K562 (cell line): Measurements from ENCODE around the gene SDF4. TPM values are rescaled to one million over a fixed set of nuclear protein-coding genes. Genes with fewer than 3 reads are reported as not detected.

Experiments
- ATAC-seq: fragments of 200-7000 bp; cut with Tn5 transposase; 3 replicates; pipeline ENCODE4 v1.9.1; 2020; ENCODE audit warnings: moderate library complexity
- BruUV-seq: library from RNA; stranded (reverse); fragments of 400-500 nt; replicated peaks from 2 replicates; lab custom pipeline; 2021; lab: Mats Ljungman, UMichigan
- CTCF ChIA-PET: fragments of 300-600 bp; formaldehyde crosslinking; extraction: SDS; loops from one replicate; lab custom pipeline; 2021; ENCODE audit warnings: low intra/inter-chr PET ratio; lab: Yijun Ruan, JAX
- POLR2A ChIA-PET: fragments of 300-600, 350-650 bp; sonication (Branson Sonifier 250); formaldehyde crosslinking; extraction: SDS; loops from one replicate; lab custom pipeline; 2021; ENCODE audit warnings: antibody characterized with exemption, inconsistent platforms; lab: Yijun Ruan, JAX
- DNase-seq, 4 experiments: peaks; one replicate each; pipeline versions ENCODE4 v3.0.0 to v3.0.0-alpha.2; 2011 to 2018; ENCODE audit warnings: low spot score in 3 of 4, mixed read lengths in 3 of 4; ENCODE audit errors: extremely low read depth in 1 of 4
- FAIRE-seq: peaks from 2 replicates; lab custom pipeline; 2011; peaks lifted over from hg19 to GRCh38; lab: Jason Lieb, UNC
- H2AFZ ChIP-seq: 2 replicates; pipeline ENCODE4 v1.6.0; 2011; ENCODE audit warnings: low read depth, low read length, control low read depth, inconsistent platforms
- H3K27ac ChIP-seq: fragments of 200-600 bp; 3 replicates; pipeline ENCODE4 v1.8.0; 2011; ENCODE audit warnings: low read depth, mild to moderate bottlenecking, control low read depth, inconsistent platforms, low read length, moderate library complexity, mixed read lengths; ENCODE audit errors: extremely low read depth
- H3K27me3 ChIP-seq, 2 experiments: fragments of 300-600 bp in 1 of 2; 2 replicates in 1 of 2; 3 replicates in 1 of 2; pipeline versions ENCODE4 v1.6.0 to v1.8.0; 2011; ENCODE audit warnings: inconsistent platforms in 2 of 2, low read length in 2 of 2, mild to moderate bottlenecking in 1 of 2, mixed read lengths in 1 of 2, moderate library complexity in 1 of 2; ENCODE audit not compliant: control insufficient read depth in 2 of 2, insufficient read depth in 2 of 2
- H3K36me3 ChIP-seq: fragments of 300-600 bp; 3 replicates; pipeline ENCODE4 v1.8.0; 2011; ENCODE audit warnings: mild to moderate bottlenecking, low read length, inconsistent platforms; ENCODE audit not compliant: control insufficient read depth, insufficient read depth
- H3K4me1 ChIP-seq, 2 experiments: fragments of 200-600 bp in 1 of 2; replicated peaks in 1 of 2; 2 replicates in 1 of 2; 3 replicates in 1 of 2; pipeline versions ENCODE4 v1.5.1 to v1.8.0; 2011; ENCODE audit warnings: inconsistent platforms in 2 of 2, low read length in 2 of 2, mild to moderate bottlenecking in 1 of 2, mixed read lengths in 1 of 2, moderate library complexity in 1 of 2; ENCODE audit not compliant: control insufficient read depth in 2 of 2, insufficient read depth in 2 of 2
- H3K4me2 ChIP-seq: 2 replicates; pipeline ENCODE4 v1.6.1; 2011; ENCODE audit warnings: low read length, control low read depth, inconsistent platforms, mixed read lengths; ENCODE audit not compliant: insufficient read depth
- H3K4me3 ChIP-seq: fragments of 200-600 bp; sonication (generic), shearing (Covaris generic); 2 replicates; pipeline ENCODE4 v1.5.1; 2016; ENCODE audit warnings: control low read depth, inconsistent platforms
- H3K79me2 ChIP-seq: fragments of 200-600 bp; 3 replicates; pipeline ENCODE4 v1.8.0; 2011; ENCODE audit warnings: low read length, inconsistent platforms; ENCODE audit not compliant: control insufficient read depth, insufficient read depth
- H3K9ac ChIP-seq, 2 experiments: 2 replicates each; pipeline versions ENCODE4 v1.6.0 to v1.6.1; 2011; ENCODE audit warnings: low read depth in 2 of 2, low read length in 2 of 2, control low read depth in 1 of 2, inconsistent platforms in 1 of 2, mild to moderate bottlenecking in 1 of 2, mixed read lengths in 1 of 2; ENCODE audit not compliant: insufficient read depth in 1 of 2
- H3K9me1 ChIP-seq: one replicate; pipeline ENCODE4 v1.6.0; 2011; ENCODE audit warnings: inconsistent platforms, mild to moderate bottlenecking, low read length, moderate library complexity; ENCODE audit not compliant: control insufficient read depth, insufficient read depth
- H3K9me3 ChIP-seq: replicated peaks from 2 replicates; pipeline ENCODE4 v1.5.1; 2011; ENCODE audit warnings: low read depth, low read length, inconsistent platforms; ENCODE audit not compliant: control insufficient read depth, insufficient read depth
- H4K20me1 ChIP-seq: replicated peaks from 2 replicates; pipeline ENCODE4 v1.6.1; 2011; ENCODE audit warnings: low read length, inconsistent platforms, mixed read lengths; ENCODE audit not compliant: control insufficient read depth, insufficient read depth
- BCOR ChIP-seq: fragments of 450-650 bp; IDR thresholded peaks from 2 replicates; pipeline ENCODE4 v1.6.1; 2016
- BRD9 ChIP-seq: fragments of 450-650 bp; IDR thresholded peaks from 2 replicates; pipeline ENCODE4 v1.6.1; 2018; ENCODE audit warnings: low read depth; ENCODE audit not compliant: partially characterized antibody
- CBX1 ChIP-seq: sonication (generic); IDR thresholded peaks from 2 replicates; pipeline ENCODE4 v1.6.1; 2016; ENCODE audit warnings: antibody characterized with exemption, low read depth, mild to moderate bottlenecking
- CUX1 ChIP-seq: fragments of 200-800 bp; sonication (Bioruptor generic); IDR thresholded peaks from 2 replicates; pipeline ENCODE4 v1.6.1; 2016; ENCODE audit warnings: missing genetic modification characterization, missing compliant biosample characterization
- HNRNPL ChIP-seq: fragments of 200-400 bp; formaldehyde crosslinking; IDR thresholded peaks from 2 replicates; pipeline ENCODE4 v1.6.1; 2017; ENCODE audit warnings: low read depth, mild to moderate bottlenecking, low read length
- KDM1A ChIP-seq, 2 experiments: fragments of 450-650 bp; IDR thresholded peaks; 2 replicates each; pipeline ENCODE4 v1.6.1; 2016; ENCODE audit warnings: mild to moderate bottlenecking in 2 of 2
- NR2C1 ChIP-seq, 2 experiments: fragments of 450-650 bp; IDR thresholded peaks; 2 replicates each; pipeline ENCODE4 v1.6.1; 2017; ENCODE audit warnings: mild to moderate bottlenecking in 2 of 2, antibody characterized with exemption in 1 of 2, inconsistent platforms in 1 of 2, missing compliant biosample characterization in 1 of 2, missing genetic modification characterization in 1 of 2
- PTBP1 ChIP-seq: fragments of 200-400 bp; formaldehyde crosslinking; IDR thresholded peaks from 2 replicates; pipeline ENCODE4 v1.6.1; 2017; ENCODE audit warnings: low read depth, low read length
- SMARCA5 ChIP-seq: fragments of 450-650 bp; IDR thresholded peaks from 2 replicates; pipeline ENCODE4 v1.6.1; 2016
- TARDBP ChIP-seq: fragments of 450-650 bp; IDR thresholded peaks from 2 replicates; pipeline ENCODE4 v1.6.1; 2016
- ZBTB1 ChIP-seq: sonication (generic); formaldehyde crosslinking; IDR thresholded peaks from 2 replicates; pipeline ENCODE4 v1.8.1; 2023; ENCODE audit warnings: missing genetic modification reagents, low read depth, mild to moderate bottlenecking, borderline replicate concordance
- ZBTB7A ChIP-seq: IDR thresholded peaks from 2 replicates; pipeline ENCODE4 v1.6.1; 2011; ENCODE audit warnings: low read depth, mild to moderate bottlenecking, low read length, moderate library complexity, borderline replicate concordance; ENCODE audit not compliant: control insufficient read depth
- ZFP36 ChIP-seq: fragments of 150-350 bp; IDR thresholded peaks from 2 replicates; pipeline ENCODE4 v1.6.1; 2018; ENCODE audit warnings: low read length, low read depth; ENCODE audit not compliant: partially characterized antibody
- ZNF143 ChIP-seq: sonication (generic); formaldehyde crosslinking; IDR thresholded peaks from 2 replicates; pipeline ENCODE4 v1.9.0; 2022; ENCODE audit warnings: mild to moderate bottlenecking, missing genetic modification reagents
- ZNF263 ChIP-seq: sonication (generic); formaldehyde crosslinking; IDR thresholded peaks from 2 replicates; pipeline ENCODE4 v1.8.0; 2022; ENCODE audit warnings: mild to moderate bottlenecking, missing genetic modification reagents, borderline replicate concordance
- ZNF436 ChIP-seq: fragments of 250-450, 450-650 bp; sonication (Bioruptor Pico); formaldehyde crosslinking; IDR thresholded peaks from 2 replicates; pipeline ENCODE4 v1.7.0; 2020; ENCODE audit warnings: mild to moderate bottlenecking
- WGBS: fragments of 100-300 bp; shearing (Covaris generic); methylation state at CpG from one replicate; pipeline ENCODE4 v1.1.6; 2016; ENCODE audit warnings: low coverage, mixed read lengths; ENCODE audit not compliant: insufficient coverage; ENCODE audit errors: missing lambda C conversion rate; 5-methylcytosine and 5-hydroxymethylcytosine counted together
- in situ Hi-C: fragments of 300-500 bp; cut with MboI; formaldehyde crosslinking; loops from 4 replicates; pipeline ENCODE4 v1.15.0; 2018; ENCODE audit warnings: inconsistent platforms, mixed read lengths
- intact Hi-C: fragments of 100-400 bp; cut with micrococcal nuclease; formaldehyde crosslinking; loops from 2 replicates; pipeline ENCODE4 v1.14.2; 2022
- polyA plus RNA-seq, 8 experiments: library from polyadenylated mRNA; depleted of rRNA in 4 of 8; stranded (reverse) in 5 of 8; unstranded in 3 of 8; fragments of >200 nt; fragmentation: Nextera tagmentation in 2 of 8; fragmentation: Illumina TruSeq in 1 of 8; extraction: Ambion mirVana in 2 of 8; extraction: Trizol in 1 of 8; gene quantifications; 2 replicates each; pipeline versions ENCODE4 v1.2.1 to v1.2.3, GENCODE V29; 2011 to 2014; ENCODE audit warnings: inconsistent platforms in 1 of 8, missing spikeins in 1 of 8
- total RNA-seq, 7 experiments: library from RNA; depleted of rRNA in 6 of 7; stranded (reverse); fragments of >200 nt in 6 of 7; fragmentation: Illumina TruSeq in 2 of 7; extraction: Trizol in 2 of 7; gene quantifications; 2 replicates each; pipeline versions ENCODE4 v1.2.1 to v1.2.3, GENCODE V29; 2011 to 2021; ENCODE audit warnings: low replicate concordance in 1 of 7
- TF ChIP-seq, protein P1 (sequence below), 2 experiments: IDR thresholded peaks; 2 replicates each; pipeline ENCODE4 v1.6.1; 2011; ENCODE audit warnings: borderline replicate concordance in 1 of 2, control low read depth in 1 of 2, low read depth in 1 of 2, low read length in 1 of 2, mild to moderate bottlenecking in 1 of 2, mixed read lengths in 1 of 2, moderate library complexity in 1 of 2; ENCODE audit not compliant: insufficient read depth in 1 of 2, insufficient read length in 1 of 2, poor library complexity in 1 of 2, severe bottlenecking in 1 of 2; ENCODE audit errors: extremely low read depth in 1 of 2

The SDF4 gene
- total and polyA plus RNA-seq, 9 of the 15 experiments (the other 6 are each of a cell fraction or from before 2014, with no cell fraction given), result 0.35 to 160 (median 65.2) TPM

DNA sequence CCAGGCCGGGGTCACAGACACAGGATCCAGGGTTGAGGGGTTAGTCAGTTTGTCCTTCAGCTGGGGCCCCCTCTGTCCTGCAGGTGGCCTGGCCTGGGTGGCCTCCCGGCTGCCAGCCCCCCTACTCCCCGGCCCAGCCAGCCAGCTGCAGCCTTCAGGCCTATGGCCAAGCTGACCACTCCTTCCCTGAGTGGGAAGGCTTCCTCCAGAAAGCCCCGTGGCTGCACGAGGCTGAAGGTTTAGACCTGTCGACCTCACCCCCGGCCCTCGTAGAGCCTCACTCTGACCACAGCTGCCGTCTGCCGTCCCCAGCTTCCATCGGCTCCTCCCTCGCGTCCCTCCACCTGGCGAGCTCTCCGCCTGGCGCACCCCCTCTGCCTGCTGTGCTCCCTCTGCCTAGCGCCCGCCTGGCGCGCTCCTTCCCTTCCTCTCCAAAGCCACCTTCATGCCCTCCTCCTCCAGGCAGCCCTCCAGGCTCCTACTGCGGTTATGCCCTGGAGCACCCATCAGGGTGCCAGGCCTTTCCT, 48.5 kb downstream of the SDF4 start:
- Histone ChIP-seq H3K27ac (no peak overlapping the region), H3K4me1 (peaks cover 10 to 70% of the 10 kb centered on the region in 2 experiments), H4K20me1 (no peaks in the 10 kb centered on the region), H3K79me2 (no peaks in the 10 kb centered on the region), H3K4me3 (no peak overlapping the region), H3K4me2 (no peak overlapping the region), H3K27me3 (peaks cover 10 to 24% of the 10 kb centered on the region in 2 experiments; a peak in 4 of 5 replicates), H3K9ac (no peak overlapping the region; a peak in 1 of 4 replicates), H3K36me3 (no peaks in the 10 kb centered on the region), H3K9me3 (no peaks in the 10 kb centered on the region), H3K9me1 (no peaks in the 10 kb centered on the region), H2AFZ (no peak overlapping the region)
- ChIA-PET CTCF (no interaction called here), POLR2A (interaction anchor here (0.6 to 1.0 kb wide), 2 partner anchors 28 to 403 kb away, joined by 3 to 4 read pairs; no protein-coding TSS in a partner anchor)
- ATAC-seq (no peak), DNase-seq (no peak), FAIRE-seq (no peak)
- intact Hi-C loops (no loop called here), in situ Hi-C loops (no loop called here)
- no TSS peak for BruUV-seq
- WGBS, result 68% methylated on average over 21 of the region's 21 CpGs
- TF ChIP-seq PTBP1 (no peak), SMARCA5 (peak; percentile 81), ZFP36 (peak; percentile 97), CBX1 (peak; percentile 49; the same call in 1 of the 2 replicates), BRD9 (no peak), NR2C1 (IDR thresholded peaks at IDR 0.05) (no peak), NR2C1 (tag; IDR thresholded peaks at IDR 0.05) (no peak), ZBTB7A (peak; percentile 39; the same call in 1 of the 2 replicates), TARDBP (no peak), ZNF263 (CRISPR knock-in tag) (peak; percentile 31; the same call in 1 of the 2 replicates), KDM1A (IDR thresholded peaks at IDR 0.05) (peak; percentile 40 to 74; a peak in 3 of 4 replicates), ZNF436 (CRISPR knock-in tag) (peak; percentile 59; the same call in 1 of the 2 replicates), ZNF143 (CRISPR knock-in tag) (no peak), BCOR (peak; percentile 88), ZBTB1 (0 out of 2 replicates have a peak, but pooled peaks have one; percentile 34), HNRNPL (0 out of 2 replicates have a peak, but pooled peaks have one; percentile 2), CUX1 (CRISPR knock-in tag) (no peak)
- TF ChIP-seq, protein P1, sequence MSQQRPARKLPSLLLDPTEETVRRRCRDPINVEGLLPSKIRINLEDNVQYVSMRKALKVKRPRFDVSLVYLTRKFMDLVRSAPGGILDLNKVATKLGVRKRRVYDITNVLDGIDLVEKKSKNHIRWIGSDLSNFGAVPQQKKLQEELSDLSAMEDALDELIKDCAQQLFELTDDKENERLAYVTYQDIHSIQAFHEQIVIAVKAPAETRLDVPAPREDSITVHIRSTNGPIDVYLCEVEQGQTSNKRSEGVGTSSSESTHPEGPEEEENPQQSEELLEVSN (IDR thresholded peaks at IDR 0.05; ENCODE audit: borderline replicate concordance in 1 of 2, extremely low read depth in 1 of 2, insufficient read depth in 1 of 2, insufficient read length in 1 of 2, low read depth in 1 of 2, low read length in 1 of 2, poor library complexity in 1 of 2, severe bottlenecking in 1 of 2), result peak in 1 of 2 experiments; percentile 36
